NB4 (cell line): ENCODE results near the gene PNPLA1.

ENCODE experiments used
- CTCF ChIP-seq: IDR thresholded peaks from one replicate; pipeline ENCODE4 v1.5.1; 2012; ENCODE audit warnings: low read depth, low read length
- MAX ChIP-seq: IDR thresholded peaks from 2 replicates; pipeline ENCODE4 v1.6.1; 2011; ENCODE audit warnings: low read depth, low read length

GRCh38 chr6:36235862-36236261 is 34.0 kb upstream of the PNPLA1 start:
- TF ChIP-seq CTCF = no peak
- no peak for TF ChIP-seq MAX
